Liver (tissue), 3 donors: ENCODE measurements around the gene CD59.

ENCODE experiments used
- EGR1 ChIP-seq, 2 donors: IDR thresholded peaks; 2 replicates each; pipeline ENCODE4 v1.6.1; 2016 to 2018; ENCODE audit warnings: antibody characterized with exemption in 2 of 2, low read depth in 2 of 2
- FOXA2 ChIP-seq: IDR thresholded peaks from 2 replicates; pipeline ENCODE4 v1.6.1; 2016; ENCODE audit warnings: antibody characterized with exemption
- GABPA ChIP-seq, 2 donors: IDR thresholded peaks in 1 of 2; conservative IDR thresholded peaks in 1 of 2; 2 replicates each; pipeline ENCODE4 v1.6.1; 2016; ENCODE audit warnings: antibody characterized with exemption in 2 of 2, mild to moderate bottlenecking in 1 of 2, moderate library complexity in 1 of 2
- JUND ChIP-seq, 2 donors: IDR thresholded peaks; 2 replicates each; pipeline ENCODE4 v1.6.1; 2016; ENCODE audit warnings: antibody characterized with exemption in 2 of 2
- MAX ChIP-seq: IDR thresholded peaks from 2 replicates; pipeline ENCODE4 v1.6.1; 2016; ENCODE audit warnings: antibody characterized with exemption
- RAD21 ChIP-seq, 2 donors: IDR thresholded peaks; 2 replicates each; pipeline ENCODE4 v1.6.1; 2016; ENCODE audit warnings: antibody characterized with exemption in 2 of 2, mild to moderate bottlenecking in 2 of 2
- SP1 ChIP-seq: IDR thresholded peaks from 2 replicates; pipeline ENCODE4 v1.6.1; 2018; ENCODE audit warnings: antibody characterized with exemption, mild to moderate bottlenecking
- YY1 ChIP-seq: IDR thresholded peaks from 2 replicates; pipeline ENCODE4 v1.6.1; 2016; ENCODE audit warnings: antibody characterized with exemption, mild to moderate bottlenecking
- TF ChIP-seq, protein P1 (sequence below): fragments of 150-350 bp; IDR thresholded peaks from 2 replicates; pipeline ENCODE4 v1.5.1; 2017; ENCODE audit warnings: improper control_type of control experiment, low read depth, low read length; ENCODE audit not compliant: missing input control
- TF ChIP-seq, protein P2 (sequence below): IDR thresholded peaks from 2 replicates; pipeline ENCODE4 v1.6.1; 2016; ENCODE audit warnings: antibody characterized with exemption
- TF ChIP-seq, protein P3 (sequence below): IDR thresholded peaks from 2 replicates; pipeline ENCODE4 v1.6.1; 2016; ENCODE audit warnings: antibody characterized with exemption
- donor health status: healthy.
- donor health status: healthy.

DNA sequence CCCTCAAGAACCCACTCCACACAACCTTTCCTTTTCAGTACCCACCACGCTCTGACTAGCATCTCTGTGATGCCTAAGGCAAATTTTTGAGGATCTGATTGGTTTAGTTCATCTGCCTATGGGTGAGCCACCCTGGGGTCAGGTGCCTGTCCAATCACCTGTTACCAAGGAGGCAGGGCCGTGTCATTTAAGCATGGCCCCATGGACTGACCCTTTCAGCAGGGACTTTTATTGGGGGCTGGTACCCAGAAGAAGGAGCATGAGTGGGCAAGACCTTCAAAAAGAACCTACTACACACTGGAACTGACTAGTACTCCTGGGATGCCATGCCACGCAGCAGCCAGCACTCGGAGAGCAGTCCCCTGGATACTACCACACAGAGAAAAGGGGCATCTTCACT is 64.0 kb downstream of the CD59 start:
- TF ChIP-seq, protein P1, sequence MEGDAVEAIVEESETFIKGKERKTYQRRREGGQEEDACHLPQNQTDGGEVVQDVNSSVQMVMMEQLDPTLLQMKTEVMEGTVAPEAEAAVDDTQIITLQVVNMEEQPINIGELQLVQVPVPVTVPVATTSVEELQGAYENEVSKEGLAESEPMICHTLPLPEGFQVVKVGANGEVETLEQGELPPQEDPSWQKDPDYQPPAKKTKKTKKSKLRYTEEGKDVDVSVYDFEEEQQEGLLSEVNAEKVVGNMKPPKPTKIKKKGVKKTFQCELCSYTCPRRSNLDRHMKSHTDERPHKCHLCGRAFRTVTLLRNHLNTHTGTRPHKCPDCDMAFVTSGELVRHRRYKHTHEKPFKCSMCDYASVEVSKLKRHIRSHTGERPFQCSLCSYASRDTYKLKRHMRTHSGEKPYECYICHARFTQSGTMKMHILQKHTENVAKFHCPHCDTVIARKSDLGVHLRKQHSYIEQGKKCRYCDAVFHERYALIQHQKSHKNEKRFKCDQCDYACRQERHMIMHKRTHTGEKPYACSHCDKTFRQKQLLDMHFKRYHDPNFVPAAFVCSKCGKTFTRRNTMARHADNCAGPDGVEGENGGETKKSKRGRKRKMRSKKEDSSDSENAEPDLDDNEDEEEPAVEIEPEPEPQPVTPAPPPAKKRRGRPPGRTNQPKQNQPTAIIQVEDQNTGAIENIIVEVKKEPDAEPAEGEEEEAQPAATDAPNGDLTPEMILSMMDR, result no peak
- TF ChIP-seq SP1 (no peak), GABPA (IDR thresholded peaks at IDR 0.05 in 1 of 2, conservative IDR thresholded peaks at IDR 0.05 in 1 of 2) (no peak), MAX (no peak), EGR1 (IDR thresholded peaks at IDR 0.05; ENCODE audit: low read depth in 2 of 2) (no peak), RAD21 (IDR thresholded peaks at IDR 0.05) (no peak), FOXA2 (no peak), YY1 (no peak), JUND (IDR thresholded peaks at IDR 0.05) (no peak)
- TF ChIP-seq, protein P2, sequence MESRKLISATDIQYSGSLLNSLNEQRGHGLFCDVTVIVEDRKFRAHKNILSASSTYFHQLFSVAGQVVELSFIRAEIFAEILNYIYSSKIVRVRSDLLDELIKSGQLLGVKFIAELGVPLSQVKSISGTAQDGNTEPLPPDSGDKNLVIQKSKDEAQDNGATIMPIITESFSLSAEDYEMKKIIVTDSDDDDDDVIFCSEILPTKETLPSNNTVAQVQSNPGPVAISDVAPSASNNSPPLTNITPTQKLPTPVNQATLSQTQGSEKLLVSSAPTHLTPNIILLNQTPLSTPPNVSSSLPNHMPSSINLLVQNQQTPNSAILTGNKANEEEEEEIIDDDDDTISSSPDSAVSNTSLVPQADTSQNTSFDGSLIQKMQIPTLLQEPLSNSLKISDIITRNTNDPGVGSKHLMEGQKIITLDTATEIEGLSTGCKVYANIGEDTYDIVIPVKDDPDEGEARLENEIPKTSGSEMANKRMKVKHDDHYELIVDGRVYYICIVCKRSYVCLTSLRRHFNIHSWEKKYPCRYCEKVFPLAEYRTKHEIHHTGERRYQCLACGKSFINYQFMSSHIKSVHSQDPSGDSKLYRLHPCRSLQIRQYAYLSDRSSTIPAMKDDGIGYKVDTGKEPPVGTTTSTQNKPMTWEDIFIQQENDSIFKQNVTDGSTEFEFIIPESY, result no peak
- TF ChIP-seq, protein P3, sequence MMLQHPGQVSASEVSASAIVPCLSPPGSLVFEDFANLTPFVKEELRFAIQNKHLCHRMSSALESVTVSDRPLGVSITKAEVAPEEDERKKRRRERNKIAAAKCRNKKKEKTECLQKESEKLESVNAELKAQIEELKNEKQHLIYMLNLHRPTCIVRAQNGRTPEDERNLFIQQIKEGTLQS, result no peak
